Measurements from ENCODE around the gene ROBO1.
"Not testable (repeated sequence)": the region's sequence is repeated elsewhere in the genome, so short reads cannot be mapped to it uniquely, and the experiment has no call there.

The ROBO1 gene

DNA sequence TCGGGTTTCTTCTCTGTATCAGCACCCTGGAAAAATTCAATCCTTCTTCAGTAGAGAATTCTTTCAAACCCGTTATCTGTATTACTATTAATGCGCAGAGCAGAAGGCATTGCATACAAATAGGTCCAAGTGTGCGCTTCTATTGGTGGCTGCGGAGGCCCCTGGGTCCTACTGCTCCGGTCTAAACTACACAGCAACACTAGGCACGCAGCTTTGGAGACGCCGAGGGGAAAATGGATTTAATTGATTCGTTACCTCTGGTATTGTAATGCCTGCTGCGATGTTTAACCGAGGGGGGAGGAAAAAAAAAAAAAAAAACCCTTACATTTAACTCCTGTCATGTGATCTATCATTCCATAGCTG, at the start of gene ROBO1:
Gene ROBO1 (minus strand): TSS at position 94 of the 363 bp plus-strand sequence.
- no peak for DNase-seq (ENCODE audit: low read depth in 2 of 2)

- no peak for DNase-seq (ENCODE audit: low read depth in 2 of 2)
These were observed 49.4 kb upstream of the ROBO1 start for GRCh38 chr3:79817224-79817623.

- no peak for DNase-seq (ENCODE audit: low read depth in 2 of 2)
These were observed 47.7 kb upstream of the ROBO1 start for GRCh38 chr3:79815478-79815877.

- DNase-seq (ENCODE audit: low read depth in 2 of 2) = no peak
These were observed 42.8 kb upstream of the ROBO1 start for GRCh38 chr3:79810581-79810980.

GRCh38 chr3:79810092-79810491, 42.3 kb upstream of the ROBO1 start:
- DNase-seq (ENCODE audit: low read depth in 2 of 2) = no peak

DNA sequence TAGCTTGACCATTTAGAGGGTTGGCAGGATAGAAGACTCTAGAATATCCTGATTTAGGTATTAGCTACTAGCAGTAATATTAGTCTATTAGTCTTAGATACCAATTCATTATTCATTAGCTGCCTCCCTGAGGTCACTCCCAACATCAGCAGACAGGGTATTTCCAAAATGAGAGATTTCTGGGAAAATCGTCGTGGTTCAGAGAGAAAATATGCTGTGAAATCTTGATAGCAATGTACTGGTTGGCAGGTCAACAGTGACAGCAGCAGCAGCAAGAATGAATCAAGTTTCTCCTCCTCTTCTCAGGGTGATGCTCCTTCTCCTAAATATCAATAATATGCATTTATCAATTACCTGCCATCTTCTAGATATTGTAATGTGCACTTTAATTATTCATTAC, 41.3 kb upstream of the ROBO1 start:
- no peak for DNase-seq (ENCODE audit: low read depth in 2 of 2)

DNA sequence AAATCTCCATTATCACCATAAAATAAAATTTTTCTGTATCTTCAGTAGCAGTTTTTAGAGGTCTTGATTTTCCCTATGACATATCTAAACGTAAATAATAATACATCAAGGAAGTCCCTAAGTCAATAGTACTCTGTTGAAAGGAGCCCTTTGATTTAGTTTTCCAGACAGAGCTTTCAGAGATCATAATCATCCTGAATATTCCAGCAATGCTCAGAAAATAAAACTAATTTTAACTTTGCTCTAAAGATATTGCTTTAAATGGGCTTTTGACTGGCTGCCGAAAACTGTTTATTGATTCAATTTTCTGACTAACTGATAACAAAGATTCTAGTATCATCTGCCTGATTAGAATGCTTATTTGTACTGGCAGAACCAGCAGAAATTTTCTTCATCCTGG, 40.7 kb upstream of the ROBO1 start:
- DNase-seq (ENCODE audit: low read depth in 2 of 2) = no peak

DNA sequence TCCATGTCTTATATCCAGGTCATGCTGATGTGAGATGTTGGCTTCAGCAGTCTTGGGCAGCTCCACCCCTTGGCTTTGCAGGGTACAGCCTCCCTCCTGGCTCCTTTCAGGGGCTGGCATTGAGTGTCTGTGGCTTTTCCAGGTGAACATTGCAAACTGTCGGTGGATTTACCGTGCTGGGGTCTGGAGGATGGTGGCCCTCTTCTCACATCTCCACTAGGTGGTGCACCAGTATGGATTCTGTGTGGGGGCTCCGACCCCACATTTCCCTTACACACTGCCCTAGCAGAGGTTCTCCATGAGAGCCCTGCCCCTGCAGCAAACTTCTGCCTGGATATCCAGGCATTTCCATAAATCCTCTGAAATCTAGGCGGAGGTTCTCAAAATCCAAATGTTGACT, 22.4 kb upstream of the ROBO1 start:
- DNase-seq (ENCODE audit: low read depth in 2 of 2) = not testable (repeated sequence)

DNA sequence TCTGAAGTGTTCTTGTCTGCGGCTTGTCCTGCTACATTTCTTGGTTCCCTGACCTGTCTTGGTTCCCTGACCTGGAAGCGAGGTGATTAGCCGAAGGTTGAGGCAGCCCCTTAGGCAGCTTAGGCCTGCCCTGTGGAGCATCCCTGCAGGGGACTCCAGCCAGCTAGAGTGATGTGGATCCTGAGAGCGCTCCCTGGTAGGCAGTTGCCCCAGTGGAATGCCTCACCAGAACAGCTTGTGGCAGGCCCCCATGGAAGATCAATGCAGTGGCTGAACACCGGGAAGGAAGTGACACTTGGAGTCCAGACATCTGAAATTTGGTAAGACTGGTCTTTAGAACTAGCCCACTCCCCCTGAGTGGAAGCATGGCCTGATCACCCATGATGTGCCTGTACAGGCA, 5.5 kb upstream of the ROBO1 start:
- DNase-seq (ENCODE audit: low read depth in 2 of 2) = no peak

DNA sequence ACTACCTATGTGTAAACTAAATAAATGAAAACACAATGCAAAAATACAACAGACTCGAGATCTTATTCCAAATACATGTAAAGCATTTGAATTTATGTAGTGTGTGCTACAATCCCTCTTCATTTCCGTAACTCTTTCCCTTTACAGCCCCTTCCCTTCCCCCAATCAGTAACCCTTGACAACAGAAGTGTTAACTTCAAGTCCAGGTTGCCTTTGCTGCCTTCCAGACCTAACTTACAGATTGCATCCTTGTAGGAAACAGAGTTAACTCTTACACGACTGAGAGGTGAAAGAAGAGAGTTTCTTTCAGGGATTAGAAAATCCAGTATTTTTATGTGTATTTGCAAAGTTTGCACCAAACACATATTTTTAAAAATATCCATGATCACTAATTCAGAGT, 1.4 kb upstream of the ROBO1 start:
- DNase-seq (ENCODE audit: low read depth in 2 of 2) = no peak

DNA sequence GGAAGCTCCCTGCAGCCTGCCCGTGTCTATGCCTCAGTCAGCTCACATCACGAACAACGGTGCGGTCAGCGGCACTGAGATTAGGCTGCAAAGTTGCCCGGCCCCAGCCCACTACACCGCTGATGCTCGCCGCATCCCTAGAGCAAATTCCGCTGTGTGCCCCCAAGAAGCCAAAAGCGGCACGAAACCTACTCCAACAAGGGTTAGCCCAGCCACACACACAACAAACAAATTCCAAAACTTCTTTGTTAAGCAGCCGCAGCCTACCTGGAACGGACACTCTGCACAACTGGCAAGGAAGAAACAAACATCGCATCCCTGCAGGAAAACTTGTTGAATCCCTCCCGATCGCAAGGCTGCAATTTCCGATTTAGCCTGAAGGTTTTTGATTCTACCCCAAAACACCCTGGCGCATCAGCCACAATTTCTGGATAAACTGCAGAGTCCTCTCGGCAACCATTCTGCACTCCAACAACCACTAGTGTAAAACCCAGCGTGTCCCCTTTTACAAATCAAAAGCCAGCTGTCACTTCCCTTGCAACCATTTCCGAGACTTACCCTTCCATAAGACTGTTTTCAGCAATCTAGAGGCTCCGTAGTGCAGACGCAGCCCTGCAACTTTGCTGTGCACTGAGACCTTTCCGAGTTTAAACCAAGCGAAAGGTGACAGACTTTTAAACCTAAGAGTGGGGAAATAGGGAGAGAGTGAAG, 449 bp downstream of the ROBO1 start:
- DNase-seq (ENCODE audit: low read depth in 2 of 2) = no peak

DNA sequence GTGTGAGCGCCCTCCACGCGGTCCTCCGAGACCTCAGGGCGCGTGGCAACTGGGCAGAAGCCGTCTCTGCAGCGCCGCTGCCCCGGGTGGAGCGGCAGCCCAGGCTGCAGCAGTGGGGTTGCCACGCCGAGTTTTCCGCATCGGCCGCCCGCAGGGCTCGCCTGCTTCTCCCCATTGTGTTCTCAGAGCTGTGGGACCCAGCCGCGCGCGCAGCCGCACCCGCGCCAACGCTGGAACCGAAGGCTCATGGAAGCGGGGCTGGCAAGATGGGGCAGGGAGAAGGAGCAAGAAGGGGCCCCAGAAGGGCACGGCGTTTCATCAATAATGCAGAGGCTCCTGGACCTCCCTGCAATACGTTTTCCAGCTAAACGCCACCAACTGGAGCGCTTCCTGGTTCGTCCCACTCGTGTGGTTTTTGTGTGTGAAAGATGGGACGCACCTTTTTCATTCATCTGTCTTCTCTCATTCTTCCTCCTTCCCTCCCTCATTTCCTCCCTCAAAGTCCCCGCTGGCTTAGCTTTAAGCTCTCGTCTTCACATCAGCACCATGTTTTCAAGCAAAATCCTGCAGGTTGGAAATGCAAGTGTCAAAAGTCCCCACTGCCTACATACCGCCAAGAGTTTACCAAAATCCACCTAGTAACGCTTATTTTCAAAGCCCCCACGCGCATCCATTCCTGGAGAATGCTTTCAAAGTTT, 1.2 kb downstream of the ROBO1 start:
- DNase-seq (ENCODE audit: low read depth in 2 of 2) = no peak

- no peak for DNase-seq (ENCODE audit: low read depth in 2 of 2)
These were observed 1.9 kb downstream of the ROBO1 start for GRCh38 chr3:79765911-79766310.

- no peak for DNase-seq (ENCODE audit: low read depth in 2 of 2)
These were observed 6.4 kb downstream of the ROBO1 start for GRCh38 chr3:79761441-79761840.

DNA sequence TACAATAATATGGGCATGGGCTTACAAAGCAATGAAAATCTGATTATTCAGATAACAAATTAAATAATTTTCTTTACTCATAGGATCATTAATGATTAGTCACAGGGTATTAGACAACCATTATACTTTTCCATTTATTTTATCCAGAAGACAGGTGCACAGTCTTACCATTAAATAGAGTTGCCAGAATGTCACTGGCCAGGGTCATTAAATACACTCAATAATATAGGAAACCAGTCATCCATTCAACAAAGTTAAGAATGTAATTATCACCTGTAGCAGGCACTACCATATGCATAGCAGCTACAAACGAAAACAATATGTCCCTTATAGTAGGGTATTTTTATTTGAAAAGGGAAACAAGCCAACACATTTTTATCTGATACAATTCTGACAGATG, 16.1 kb downstream of the ROBO1 start:
- DNase-seq (ENCODE audit: low read depth in 2 of 2) = no peak

GRCh38 chr3:79737530-79737929, 30.3 kb downstream of the ROBO1 start:
- DNase-seq (ENCODE audit: low read depth in 2 of 2) = no peak

DNA sequence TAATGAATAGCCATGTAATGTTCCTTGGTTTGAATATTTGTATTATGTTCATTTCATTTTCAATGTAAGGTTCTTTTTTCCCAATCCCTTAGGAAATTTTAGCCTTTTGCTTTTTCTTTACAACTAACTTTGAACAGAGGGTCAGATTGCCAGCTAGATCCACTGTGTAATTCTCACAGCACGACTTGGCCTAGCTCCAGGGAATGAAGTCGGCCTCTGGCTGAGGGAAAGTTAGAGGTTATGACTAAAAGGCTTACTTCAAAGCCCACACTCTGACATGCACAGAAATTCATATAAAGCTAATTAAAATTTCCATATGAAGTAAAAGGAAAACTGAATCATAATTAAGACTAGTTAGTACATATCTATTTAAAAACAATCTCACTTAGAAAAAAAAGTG, 38.7 kb downstream of the ROBO1 start:
- DNase-seq (ENCODE audit: low read depth in 2 of 2) = no peak

GRCh38 chr3:79726786-79727185, 41.0 kb downstream of the ROBO1 start:
- no peak for DNase-seq (ENCODE audit: low read depth in 2 of 2)

- DNase-seq (ENCODE audit: low read depth in 2 of 2) = no peak
These were observed 43.6 kb downstream of the ROBO1 start for GRCh38 chr3:79724206-79724605.

DNA sequence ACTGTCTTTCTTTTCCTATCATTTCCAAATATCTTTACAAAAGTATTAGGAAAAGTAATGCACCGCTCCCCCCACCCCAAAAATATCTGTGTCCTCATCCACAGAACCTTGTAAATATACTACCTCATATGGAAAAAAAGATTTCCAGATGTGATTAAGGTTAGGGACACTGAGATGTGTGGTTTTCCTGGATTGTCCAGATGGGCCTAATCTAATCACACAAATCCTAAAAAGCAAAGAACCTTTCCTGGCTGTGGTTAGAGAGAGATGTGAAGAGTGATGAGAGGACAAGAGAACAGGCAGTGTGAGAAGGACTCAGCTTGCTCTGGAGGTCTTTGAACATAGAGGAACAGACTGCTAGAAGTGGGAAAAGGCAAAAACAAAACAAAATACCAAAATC, 77.7 kb downstream of the ROBO1 start:
- DNase-seq (ENCODE audit: low read depth in 2 of 2) = no peak

DNA sequence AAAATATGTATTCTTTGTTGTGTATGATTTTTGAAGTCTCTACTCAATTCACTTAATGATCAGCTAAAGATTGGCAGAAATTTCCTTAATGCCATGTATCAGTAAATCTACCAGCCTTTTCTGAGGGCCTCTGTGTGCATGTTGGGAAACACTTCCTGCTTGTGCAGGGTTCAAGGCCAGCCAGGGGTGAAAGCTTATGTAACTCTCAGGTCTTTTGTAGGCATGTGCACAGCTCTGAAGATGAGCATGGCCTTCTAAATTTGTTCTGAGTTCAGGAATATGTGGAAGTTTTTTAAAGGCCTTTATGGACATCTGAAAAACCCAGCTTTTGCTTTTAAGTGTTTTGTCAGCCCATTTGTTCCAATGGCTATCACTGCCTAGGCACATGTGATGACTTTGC, 82.7 kb downstream of the ROBO1 start:
- DNase-seq (ENCODE audit: low read depth in 2 of 2) = no peak

GRCh38 chr3:79684041-79684440, 83.8 kb downstream of the ROBO1 start:
- DNase-seq (ENCODE audit: low read depth in 2 of 2) = no peak

GRCh38 chr3:79672731-79673130, 95.1 kb downstream of the ROBO1 start:
- DNase-seq (ENCODE audit: low read depth in 2 of 2) = no peak

DNA sequence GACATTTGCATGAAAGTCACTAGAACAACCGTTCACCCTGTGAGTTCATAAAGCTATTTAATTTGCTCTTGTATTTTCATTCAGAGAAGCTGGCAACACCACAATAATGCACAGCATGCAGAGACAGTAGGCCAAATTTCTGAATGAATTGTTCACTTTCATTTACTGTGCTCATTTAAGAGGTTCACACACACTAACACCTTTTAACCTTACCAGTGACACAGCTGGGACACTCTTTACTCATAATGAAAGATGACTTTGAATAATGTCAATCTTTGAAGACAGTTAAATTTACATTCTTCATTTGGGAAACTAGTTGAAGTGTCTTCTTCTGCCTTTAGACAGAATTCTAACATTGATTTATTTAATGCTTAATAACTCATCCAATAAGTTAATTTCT, 95.7 kb downstream of the ROBO1 start:
- no peak for DNase-seq (ENCODE audit: low read depth in 2 of 2)
